ENCODE results near the gene NLRP3.

DNA sequence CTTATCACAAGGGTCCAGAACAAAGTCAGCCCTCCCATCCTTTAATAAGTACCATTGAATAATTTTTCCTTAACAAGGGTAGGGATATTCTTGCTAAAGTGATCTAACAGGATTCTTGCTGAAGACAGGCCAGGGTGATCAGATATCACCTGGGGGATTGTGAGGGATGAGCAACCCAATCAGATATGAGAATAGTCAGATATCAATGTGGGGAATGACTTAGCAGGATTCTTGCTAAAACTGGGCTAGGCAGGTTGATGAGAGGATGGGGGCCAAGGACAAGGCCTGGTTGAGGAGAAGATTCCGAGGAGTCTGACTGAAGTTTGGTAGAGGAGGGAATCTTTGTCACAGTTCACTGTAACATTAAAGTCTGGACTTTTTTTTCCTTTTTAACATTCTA lies 23.9 kb upstream of the NLRP3 start:
- TF ChIP-seq RAD21 (IDR thresholded peaks at IDR 0.05; ENCODE audit: low read depth) (no peak), FOXM1 (IDR thresholded peaks at IDR 0.05; ENCODE audit: borderline replicate concordance, low read depth) (no peak), ZBTB7A (IDR thresholded peaks at IDR 0.05; ENCODE audit: low read depth) (no peak), TEAD4 (IDR thresholded peaks at IDR 0.05) (no peak), EP300 (IDR thresholded peaks at IDR 0.05; ENCODE audit: borderline replicate concordance) (no peak)
- TF ChIP-seq, protein P1, sequence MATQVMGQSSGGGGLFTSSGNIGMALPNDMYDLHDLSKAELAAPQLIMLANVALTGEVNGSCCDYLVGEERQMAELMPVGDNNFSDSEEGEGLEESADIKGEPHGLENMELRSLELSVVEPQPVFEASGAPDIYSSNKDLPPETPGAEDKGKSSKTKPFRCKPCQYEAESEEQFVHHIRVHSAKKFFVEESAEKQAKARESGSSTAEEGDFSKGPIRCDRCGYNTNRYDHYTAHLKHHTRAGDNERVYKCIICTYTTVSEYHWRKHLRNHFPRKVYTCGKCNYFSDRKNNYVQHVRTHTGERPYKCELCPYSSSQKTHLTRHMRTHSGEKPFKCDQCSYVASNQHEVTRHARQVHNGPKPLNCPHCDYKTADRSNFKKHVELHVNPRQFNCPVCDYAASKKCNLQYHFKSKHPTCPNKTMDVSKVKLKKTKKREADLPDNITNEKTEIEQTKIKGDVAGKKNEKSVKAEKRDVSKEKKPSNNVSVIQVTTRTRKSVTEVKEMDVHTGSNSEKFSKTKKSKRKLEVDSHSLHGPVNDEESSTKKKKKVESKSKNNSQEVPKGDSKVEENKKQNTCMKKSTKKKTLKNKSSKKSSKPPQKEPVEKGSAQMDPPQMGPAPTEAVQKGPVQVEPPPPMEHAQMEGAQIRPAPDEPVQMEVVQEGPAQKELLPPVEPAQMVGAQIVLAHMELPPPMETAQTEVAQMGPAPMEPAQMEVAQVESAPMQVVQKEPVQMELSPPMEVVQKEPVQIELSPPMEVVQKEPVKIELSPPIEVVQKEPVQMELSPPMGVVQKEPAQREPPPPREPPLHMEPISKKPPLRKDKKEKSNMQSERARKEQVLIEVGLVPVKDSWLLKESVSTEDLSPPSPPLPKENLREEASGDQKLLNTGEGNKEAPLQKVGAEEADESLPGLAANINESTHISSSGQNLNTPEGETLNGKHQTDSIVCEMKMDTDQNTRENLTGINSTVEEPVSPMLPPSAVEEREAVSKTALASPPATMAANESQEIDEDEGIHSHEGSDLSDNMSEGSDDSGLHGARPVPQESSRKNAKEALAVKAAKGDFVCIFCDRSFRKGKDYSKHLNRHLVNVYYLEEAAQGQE (IDR thresholded peaks at IDR 0.05; ENCODE audit: low read depth) = no peak
- TF ChIP-seq, protein P2, sequence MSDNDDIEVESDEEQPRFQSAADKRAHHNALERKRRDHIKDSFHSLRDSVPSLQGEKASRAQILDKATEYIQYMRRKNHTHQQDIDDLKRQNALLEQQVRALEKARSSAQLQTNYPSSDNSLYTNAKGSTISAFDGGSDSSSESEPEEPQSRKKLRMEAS (IDR thresholded peaks at IDR 0.05) = no peak

All from Ishikawa (cell line).